ACHN (cell line): ENCODE results near the gene IL18R1.

Experiments used
- DNase-seq: peaks from one replicate; pipeline ENCODE4 v3.0.0-alpha.2; 2015
- in situ Hi-C: cut with HindIII; loops from 2 replicates; pipeline ENCODE4 v1.10.0; 2017; ENCODE audit warnings: low sequenced_read_pairs, low pct_ligation_motif_present, low pct_unique_long_range_greater_than_20kb

The IL18R1 gene

DNA sequence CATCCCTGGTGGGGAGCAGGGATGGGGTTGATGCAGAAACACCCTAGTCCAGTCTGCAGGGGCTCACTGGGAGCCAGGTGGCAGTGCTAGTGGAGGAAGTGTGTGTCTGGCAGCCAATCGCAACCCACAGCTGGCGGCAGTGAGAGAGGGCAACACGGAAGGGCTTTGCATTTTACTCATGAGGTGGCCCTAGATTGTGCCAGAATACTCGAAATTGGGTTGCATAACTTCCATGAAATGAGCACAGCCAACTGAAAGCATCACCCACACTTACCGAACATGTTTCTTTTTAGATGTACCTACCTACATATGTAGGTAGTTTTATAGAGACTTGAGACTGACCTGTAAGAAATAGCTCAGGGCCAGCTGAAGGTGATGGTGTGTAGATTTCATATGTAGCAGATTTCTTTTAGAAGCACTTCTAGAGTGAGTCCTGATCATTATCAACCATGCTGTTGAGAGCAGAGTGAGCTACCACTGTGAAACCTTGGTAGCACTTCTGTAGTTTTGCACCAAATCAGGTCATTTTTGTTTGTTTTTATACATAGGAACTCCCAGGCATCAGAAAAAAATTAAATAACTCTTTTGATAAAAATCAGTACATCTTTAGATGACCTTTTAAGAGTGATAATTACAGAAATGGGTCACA, 13.0 kb downstream of the IL18R1 start:
- no peak for DNase-seq
- in situ Hi-C loops = loop anchor here (25.0 kb wide), 1 partner anchor 106 kb away; no protein-coding TSS in a partner anchor

- in situ Hi-C loops = loop anchor here (25.0 kb wide), 1 partner anchor 108 kb away; no protein-coding TSS in a partner anchor
- no peak for DNase-seq
Observed at GRCh38 chr2:102369866-102370265, 14.3 kb downstream of the IL18R1 start.

GRCh38 chr2:102376052-102376591, 20.5 kb downstream of the IL18R1 start:
- DNase-seq = no peak
- in situ Hi-C loops = no loop called here

- in situ Hi-C loops = no loop called here
- DNase-seq = no peak
Observed at GRCh38 chr2:102383722-102384121, 28.1 kb downstream of the IL18R1 start.

DNA sequence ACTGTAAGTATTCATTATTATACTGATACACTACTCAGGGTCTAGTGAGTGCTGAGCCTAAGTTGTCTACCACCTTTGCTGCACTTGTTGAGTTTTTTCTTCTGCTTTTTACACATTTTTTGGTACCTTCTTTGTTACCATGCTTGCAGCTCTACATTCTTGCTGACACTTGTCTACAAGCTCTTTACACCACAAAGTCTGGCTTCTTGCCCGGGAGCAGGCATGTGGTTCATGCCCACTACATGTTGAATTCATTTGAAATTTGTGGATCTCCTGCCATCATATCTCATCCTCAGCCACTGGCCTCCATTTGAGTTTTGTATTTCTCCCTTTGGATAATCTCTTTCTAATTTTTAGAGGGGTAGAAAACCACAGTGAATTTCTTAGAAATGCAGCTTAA, 29.9 kb downstream of the IL18R1 start:
- in situ Hi-C loops = no loop called here
- no peak for DNase-seq

DNA sequence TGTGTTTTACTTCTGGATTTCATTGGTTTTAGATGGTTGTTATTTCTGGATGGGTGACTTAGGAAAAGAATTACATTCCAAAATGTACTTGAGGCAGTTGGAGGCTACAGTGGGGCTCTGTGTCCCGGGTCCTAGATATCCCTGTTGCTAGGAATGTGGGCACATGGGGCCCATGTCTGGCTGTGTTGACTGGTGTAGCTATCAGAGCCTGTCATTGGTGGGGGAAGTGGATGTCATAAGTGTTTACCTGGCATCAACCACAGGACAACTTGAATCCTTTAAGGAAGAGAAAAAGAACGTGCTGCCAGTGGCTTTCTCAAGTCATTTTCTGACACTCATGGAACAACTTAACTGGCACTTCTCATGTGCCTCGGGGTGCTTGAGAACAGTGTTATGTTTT, 30.4 kb downstream of the IL18R1 start:
- in situ Hi-C loops = no loop called here
- DNase-seq = no peak

- in situ Hi-C loops = no loop called here
- no peak for DNase-seq
Observed at GRCh38 chr2:102386867-102387541, 31.4 kb downstream of the IL18R1 start.

- in situ Hi-C loops = no loop called here
- no peak for DNase-seq
Observed at GRCh38 chr2:102387763-102388546, 32.4 kb downstream of the IL18R1 start.

GRCh38 chr2:102391565-102391964, 36.0 kb downstream of the IL18R1 start:
- in situ Hi-C loops = no loop called here

GRCh38 chr2:102392096-102392495, 36.5 kb downstream of the IL18R1 start:
- DNase-seq = no peak
- in situ Hi-C loops = no loop called here

More at GRCh38 chr2:102391565-102391964, 36.0 kb downstream of the IL18R1 start:
- no peak for DNase-seq

GRCh38 chr2:102392942-102393341, 37.3 kb downstream of the IL18R1 start:
- in situ Hi-C loops = no loop called here
- DNase-seq = no peak

DNA sequence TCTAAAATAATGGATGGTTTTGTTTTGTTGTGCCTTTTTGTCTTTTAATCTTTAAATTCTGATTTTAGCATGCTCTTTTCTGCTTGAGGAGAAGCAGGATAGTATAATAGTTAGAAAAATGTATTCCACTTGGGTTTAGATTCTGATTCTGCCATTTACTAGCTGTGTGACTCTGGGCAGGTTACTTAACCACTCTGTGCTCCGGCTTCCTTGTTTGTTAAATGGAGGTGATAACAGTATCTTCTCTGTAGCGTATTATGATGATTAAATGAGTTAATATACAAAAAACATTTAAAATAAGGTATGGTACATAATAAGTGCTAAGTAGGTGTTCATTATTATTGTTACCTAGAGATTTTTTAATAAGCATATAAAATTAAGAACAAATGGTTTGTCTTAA, 40.4 kb downstream of the IL18R1 start:
- no peak for DNase-seq
- in situ Hi-C loops = no loop called here

- no peak for DNase-seq
- in situ Hi-C loops = no loop called here
Observed at GRCh38 chr2:102397209-102397608, 41.6 kb downstream of the IL18R1 start.

DNA sequence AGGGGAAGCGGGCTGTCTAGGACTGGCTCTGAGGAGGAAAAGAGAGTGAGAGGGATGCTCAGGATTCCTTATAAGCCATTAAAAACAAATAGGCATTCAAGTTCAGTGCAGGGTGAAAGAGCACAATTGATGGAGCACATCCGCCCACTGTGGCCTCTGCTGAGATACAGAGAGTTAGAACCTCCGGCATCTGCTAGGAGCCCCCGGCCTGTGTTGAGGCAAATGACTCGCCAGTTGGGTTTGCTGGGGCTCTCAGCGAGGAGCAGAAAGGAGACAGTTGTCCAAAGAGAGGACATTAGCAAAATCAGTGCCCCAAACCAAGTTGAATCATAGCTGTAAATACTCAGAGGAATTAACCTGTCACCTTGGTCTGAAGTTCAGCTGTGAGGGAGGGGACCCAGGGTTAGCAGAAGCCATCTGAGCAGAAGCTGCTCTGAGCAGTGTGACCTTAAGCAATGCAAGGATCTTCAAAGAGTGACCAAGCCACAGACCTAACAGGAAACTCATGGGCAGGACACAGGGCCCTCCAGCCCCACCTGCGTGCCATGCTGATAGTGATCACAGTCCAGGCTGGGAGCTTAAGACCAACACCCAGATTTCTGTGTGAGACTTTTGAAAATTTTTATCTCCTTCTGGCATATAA, 44.0 kb downstream of the IL18R1 start:
- in situ Hi-C loops = no loop called here
- no peak for DNase-seq

DNA sequence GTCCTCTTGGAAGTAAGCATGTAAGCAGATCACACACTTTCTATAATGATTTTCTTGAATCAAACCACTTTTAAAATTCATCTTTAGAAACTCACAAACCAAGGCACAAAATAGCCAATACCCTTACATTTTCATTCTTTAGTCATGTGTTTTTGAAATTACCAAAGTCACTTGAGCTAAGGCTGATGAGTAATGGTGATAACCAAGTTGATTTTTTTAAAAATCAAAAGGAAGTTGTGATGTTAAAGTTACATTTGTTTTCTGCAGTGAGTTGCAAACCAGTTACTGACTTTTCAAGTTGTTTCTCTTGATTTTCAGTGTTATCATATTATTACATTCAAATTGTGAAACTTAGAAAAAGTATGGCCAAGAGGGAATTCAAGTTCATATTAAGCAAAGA, 45.9 kb downstream of the IL18R1 start:
- DNase-seq = no peak
- in situ Hi-C loops = no loop called here

DNA sequence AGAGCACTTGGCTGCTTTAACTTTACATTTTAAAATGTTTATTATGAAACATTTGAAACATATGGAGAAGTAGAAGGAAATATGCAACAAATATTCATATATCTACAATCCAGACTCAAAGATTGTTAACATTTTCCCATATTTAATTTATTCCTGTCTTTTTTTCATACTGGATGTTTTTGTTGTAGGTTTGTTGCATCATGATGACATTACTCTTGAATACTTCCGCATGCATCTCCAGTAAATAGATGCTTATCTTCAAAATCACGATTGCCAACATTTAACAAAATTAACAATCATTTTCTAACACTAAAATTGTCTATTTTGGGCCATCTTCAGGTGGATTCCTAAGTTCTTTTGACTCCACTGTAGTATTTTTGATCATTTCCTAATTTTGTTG, 46.3 kb downstream of the IL18R1 start:
- in situ Hi-C loops = no loop called here
- DNase-seq = no peak

- in situ Hi-C loops = no loop called here
- DNase-seq = no peak
Observed at GRCh38 chr2:102410952-102411351, 55.4 kb downstream of the IL18R1 start.

- in situ Hi-C loops = no loop called here
- no peak for DNase-seq
Observed at GRCh38 chr2:102412199-102412598, 56.6 kb downstream of the IL18R1 start.

GRCh38 chr2:102417946-102418345, 62.4 kb downstream of the IL18R1 start:
- no peak for DNase-seq
- in situ Hi-C loops = no loop called here
